Hindlimb muscle (tissue), 1 donor: ENCODE measurements around the gene EPM2AIP1. TPM values are rescaled to one million over a fixed set of nuclear protein-coding genes. Genes with fewer than 3 reads are reported as not detected.

Experiments used
- DNase-seq: peaks from one replicate; pipeline ENCODE4 v3.0.0-alpha.2; 2013
- polyA plus RNA-seq: library from polyadenylated mRNA; unstranded; fragments of 120-200 nt; gene quantifications from one replicate; pipeline ENCODE4 v1.2.1, GENCODE V29; 2013; ENCODE audit not compliant: insufficient read length

The EPM2AIP1 gene
- polyA plus RNA-seq, 1 donor, result 25.6 TPM

DNA sequence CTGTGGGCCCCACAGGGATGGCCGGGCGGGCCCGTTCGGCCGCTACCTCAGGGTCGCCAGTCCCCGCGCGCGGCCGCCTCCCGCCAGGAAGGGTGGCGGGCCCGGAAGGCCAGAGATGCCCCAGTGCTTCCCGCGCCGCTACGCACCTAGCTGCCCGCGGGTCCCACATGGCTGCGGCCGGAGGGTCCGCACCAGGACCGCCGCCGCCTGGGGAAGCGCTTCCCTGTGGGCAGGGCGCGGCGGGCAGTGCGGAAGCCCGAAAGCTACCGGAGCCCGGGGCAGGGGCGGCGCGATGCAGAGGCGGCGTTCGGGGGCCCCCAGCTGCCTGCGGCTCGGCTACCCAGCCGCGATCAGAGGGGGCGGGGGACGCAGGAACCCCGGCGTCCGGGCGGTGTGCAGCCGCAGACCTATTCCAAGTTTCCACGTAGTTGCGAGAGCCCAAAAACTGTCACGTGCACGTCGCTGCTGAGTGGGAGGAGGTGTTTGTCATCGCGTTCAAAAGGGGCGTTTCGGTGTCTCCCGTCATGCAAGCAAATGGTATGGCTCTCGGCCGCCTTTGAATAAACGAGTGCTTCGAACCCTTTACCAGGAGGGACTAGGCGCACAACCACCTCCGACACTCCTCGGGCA is 48.2 kb downstream of the EPM2AIP1 start, which contains the start of gene TRANK1:
Gene TRANK1, minus strand, starts transcription at position 414 of the 630 bp plus-strand sequence. Its CDS starts 245 bp downstream, at position 169.
- peak; percentile 84 for DNase-seq

DNA sequence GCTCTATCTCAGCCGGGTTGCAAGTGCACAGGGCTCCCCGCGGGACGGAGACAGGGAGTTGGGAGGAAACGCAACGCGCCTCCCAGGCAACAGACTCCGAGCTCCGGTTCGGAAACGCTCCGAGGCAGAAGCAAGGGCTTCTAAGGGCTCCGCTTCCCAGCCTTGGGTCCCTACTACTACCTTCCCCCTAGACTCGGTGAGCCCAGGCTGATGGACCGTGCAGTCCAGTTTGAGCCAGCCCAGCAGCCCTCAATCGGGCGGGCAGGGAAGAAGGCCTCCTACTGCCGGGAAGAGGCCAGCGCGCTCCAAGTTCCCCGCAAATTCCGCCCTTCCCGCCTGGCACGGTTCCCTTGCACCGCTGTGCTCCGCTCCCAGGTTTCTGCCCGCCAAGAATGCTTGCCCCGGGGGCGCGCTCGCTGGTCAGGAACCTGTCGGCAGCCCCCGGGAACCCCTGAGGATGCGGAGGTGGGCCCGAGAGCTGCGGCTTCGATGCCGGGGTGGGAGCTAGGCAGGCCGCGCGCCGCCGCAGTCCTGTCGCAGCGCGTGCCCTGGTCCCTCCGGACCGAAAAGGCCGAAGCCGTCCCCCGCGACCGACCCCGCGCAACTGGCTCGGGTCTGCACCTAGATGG is 48.8 kb downstream of the EPM2AIP1 start:
- DNase-seq, result peak; percentile 76

GRCh38 chr3:36943601-36944000 is 49.3 kb downstream of the EPM2AIP1 start:
- DNase-seq, result no peak

DNA sequence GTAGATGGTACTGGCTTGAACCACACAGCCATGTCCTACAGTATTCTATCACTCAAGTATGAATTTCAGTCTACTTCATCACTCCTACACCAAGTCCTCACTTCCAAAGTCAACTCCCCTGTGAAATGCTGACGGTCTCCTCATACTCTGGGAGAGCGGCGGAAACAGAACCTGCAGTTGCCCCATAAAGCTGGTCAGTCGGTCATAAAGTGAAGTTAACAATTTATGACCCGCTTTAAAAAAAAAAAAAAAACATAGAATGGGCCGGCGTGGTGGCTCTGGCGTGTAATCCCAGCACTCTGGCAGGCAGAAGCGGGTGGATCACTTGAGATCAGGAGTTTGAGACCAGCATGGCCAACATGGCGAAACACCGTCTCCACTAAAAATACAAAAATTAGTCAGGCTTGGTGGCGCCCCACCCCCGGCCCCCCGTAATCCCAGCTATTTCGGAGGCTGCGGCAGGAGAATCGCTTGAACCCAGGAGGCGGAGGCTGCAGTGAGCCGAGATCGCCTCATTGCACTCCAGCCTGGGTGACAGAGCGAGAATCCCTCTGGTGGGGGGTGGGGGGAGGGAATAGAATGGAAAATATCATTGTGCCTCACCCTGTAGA is 50.2 kb downstream of the EPM2AIP1 start:
- DNase-seq, result no peak

GRCh38 chr3:36941658-36942057 is 51.3 kb downstream of the EPM2AIP1 start:
- no peak for DNase-seq

DNA sequence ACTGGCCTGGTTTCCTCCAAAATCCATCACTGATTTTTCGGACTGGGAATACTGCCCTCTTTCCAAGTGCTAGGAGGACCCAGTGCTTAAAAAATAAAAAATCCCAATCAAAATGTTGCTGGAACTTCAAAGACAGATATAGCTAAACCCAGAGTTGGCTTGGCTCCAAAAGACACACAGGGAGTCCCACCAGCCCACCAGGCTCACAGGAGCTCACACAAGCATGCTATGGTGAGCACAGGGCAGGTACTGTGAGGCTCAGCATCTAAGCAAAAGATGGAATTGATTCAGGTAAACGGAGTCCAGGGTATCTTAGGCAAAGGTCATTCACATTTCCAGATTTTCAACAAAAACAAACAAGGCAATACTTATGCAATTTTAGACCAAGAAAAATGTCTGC is 51.8 kb downstream of the EPM2AIP1 start:
- no peak for DNase-seq

- DNase-seq, result no peak
Observed at GRCh38 chr3:36937492-36937891, 55.4 kb downstream of the EPM2AIP1 start.

Other genes with a start within 250 kb of the EPM2AIP1 start
- gene DCLK3, start 228.6 kb downstream of the EPM2AIP1 start, polyA plus RNA-seq, result 4.5 TPM
- gene TRANK1, start 48.1 kb downstream of the EPM2AIP1 start, polyA plus RNA-seq, result 5.0 TPM
- gene MLH1, start 387 bp upstream of the EPM2AIP1 start, polyA plus RNA-seq, result 43.0 TPM
- gene LRRFIP2, start 181.5 kb upstream of the EPM2AIP1 start, polyA plus RNA-seq, result 40.3 TPM